GM19324 (cell line): ENCODE results near the gene CCDC15.
"Not testable (repeated sequence)": the region's sequence is repeated elsewhere in the genome, so short reads cannot be mapped to it uniquely, and the experiment has no call there.

Source experiments
- ATAC-seq: cut with Tn5 transposase; IDR thresholded peaks from one replicate; pipeline ENCODE4 v1.9.1; 2021; ENCODE audit warnings: mild to moderate bottlenecking, moderate library complexity; ENCODE audit not compliant: unreplicated experiment, low FRiP score

The CCDC15 gene

DNA sequence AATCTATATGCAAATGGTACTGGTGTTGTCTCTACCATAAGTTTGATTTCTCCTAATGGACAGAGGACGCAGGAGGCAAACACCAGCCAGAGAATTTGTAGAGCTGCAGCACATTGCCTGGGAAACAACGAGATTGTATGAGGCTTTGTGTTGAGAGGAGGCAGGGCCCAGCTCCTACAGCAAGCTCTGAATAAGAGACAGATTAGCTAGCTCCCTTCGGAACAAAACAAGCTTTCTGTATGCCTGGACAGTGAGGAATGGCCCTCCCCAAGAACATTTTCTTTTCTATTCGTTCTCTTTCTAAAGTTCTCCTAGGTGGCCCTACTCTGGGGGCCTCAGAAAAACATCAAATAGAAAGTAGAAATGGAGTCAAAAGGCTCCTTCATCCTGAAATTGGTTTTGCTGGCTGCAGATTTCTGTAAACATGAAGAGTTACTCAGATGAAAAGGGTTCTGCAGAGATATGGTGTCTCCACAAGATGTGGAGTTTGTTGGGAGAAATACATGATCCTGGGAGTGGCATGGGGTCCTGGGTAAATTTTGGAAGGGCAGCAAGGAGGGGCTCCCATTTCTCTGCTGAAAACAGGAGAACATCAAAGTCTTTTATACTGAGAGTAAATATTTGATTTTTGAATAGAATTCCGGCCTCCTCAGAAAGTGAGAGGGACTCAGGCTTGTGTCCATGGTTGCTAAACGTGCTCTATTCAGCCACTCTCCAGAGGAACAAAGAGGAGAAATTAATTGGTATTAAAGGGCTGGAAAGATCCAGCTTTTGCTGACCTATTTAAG lies 11.3 kb upstream of the CCDC15 start:
- no peak for ATAC-seq

GRCh38 chr11:124943254-124943616 lies 10.8 kb upstream of the CCDC15 start:
- ATAC-seq: no peak

DNA sequence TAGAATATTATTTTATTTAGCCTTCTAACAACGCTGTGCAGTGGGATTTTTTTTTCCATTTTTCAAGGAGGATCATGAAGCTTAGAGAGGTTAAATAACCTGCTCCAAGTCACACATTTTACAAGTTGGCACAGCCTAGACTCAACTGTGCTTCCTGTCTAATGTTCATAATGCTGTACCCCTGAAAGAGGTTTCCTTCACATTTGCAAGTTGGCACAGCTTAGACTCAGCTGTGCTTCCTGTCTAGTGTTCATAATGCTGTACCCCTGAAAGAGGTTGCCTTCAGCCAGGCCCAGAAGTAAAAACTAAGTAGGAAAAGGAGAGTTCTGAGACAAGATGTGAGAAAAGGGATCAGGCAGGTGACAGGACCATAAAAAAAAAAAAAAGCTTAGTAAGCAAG lies 10.3 kb upstream of the CCDC15 start:
- no peak for ATAC-seq

DNA sequence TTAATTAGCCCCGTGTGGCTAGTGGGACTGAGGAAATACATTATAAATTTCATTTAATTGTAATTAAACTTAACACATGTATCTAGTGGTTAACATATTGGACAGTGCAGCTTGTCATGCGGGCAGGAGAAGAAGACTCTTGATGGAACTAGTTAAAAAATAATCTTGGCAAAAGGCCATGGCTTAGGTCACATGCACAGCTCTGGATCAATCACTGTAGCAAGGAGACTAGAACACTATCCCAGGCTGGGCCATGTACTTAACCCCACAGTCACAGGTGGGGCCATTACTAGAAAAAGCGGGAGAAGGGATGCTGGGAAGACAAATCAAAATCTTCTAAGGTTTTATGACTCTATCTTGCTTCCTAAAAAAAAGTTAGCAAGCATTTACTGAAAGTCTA lies 9.4 kb upstream of the CCDC15 start:
- ATAC-seq: no peak

- no peak for ATAC-seq
These were observed 8.2 kb upstream of the CCDC15 start for GRCh38 chr11:124945826-124946225.

- ATAC-seq: no peak
These were observed 7.3 kb upstream of the CCDC15 start for GRCh38 chr11:124946735-124947141.

DNA sequence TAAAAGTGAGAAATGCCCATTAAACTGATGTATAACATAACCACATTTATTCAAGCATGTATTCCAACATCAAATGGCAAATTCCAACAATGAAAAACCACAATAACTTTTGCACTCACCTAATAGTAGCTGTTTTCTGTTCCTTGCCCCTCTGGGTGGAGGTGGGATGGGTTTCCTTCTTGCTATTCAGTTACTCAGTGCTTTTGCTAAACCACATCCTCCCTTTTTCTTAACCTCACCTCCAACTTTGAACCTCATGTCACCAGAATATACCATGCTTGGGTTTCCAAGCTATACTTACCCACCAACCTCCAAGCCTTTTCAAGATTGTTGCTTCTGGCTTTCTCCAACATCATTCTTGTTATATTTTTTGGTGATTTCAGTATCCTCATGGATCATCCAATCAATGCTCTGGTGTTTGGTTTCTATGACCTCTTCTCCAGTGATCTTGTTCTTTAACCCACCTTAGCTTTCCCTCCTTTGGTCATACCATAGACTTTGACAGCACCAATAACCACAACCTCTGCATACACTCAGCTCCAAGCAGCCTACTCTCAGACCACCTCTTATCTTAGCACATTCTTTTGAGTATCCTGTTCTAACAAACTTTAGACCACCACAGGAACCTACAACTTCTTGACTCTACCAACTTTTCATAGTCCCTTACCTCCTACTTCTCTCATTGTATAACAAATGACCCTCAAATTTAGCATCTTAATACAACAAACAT lies 3.2 kb upstream of the CCDC15 start:
- ATAC-seq: no peak

GRCh38 chr11:124951341-124951740 lies 2.7 kb upstream of the CCDC15 start:
- no peak for ATAC-seq

DNA sequence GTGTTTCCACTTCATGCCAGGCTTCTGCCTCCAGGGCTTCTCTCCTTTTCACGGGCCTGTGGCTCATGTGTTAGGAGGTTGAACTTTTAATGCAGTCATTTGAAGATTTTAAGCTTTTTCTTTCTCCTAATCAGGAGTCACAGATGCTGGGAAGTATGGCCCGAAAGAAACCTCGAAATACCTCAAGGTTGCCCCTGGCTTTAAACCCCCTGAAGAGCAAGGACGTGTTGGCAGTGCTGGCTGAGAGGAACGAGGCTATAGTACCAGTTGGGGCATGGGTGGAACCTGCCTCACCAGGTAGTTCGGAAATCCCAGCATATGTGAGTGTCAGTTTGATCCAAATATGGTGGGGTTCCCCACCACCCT lies 571 bp downstream of the CCDC15 start:
- no peak for ATAC-seq

DNA sequence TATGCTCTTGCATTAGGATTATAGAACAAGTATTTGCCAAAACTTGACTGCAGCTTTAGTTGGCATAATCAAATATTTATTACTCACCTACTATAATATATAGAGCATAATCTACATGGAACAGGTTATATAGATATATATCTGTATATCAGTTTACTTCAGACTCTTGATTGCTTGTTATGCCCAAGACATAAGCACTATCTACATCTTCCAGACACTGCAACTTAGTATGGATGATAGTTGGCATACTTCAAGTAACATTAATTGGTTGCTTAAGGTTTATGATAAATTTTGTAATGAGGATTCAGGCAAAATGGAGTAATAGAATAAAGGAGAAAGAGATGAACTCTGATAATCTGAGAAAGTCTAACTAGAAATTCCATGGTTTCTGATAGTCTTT lies 1.0 kb downstream of the CCDC15 start:
- ATAC-seq: no peak

DNA sequence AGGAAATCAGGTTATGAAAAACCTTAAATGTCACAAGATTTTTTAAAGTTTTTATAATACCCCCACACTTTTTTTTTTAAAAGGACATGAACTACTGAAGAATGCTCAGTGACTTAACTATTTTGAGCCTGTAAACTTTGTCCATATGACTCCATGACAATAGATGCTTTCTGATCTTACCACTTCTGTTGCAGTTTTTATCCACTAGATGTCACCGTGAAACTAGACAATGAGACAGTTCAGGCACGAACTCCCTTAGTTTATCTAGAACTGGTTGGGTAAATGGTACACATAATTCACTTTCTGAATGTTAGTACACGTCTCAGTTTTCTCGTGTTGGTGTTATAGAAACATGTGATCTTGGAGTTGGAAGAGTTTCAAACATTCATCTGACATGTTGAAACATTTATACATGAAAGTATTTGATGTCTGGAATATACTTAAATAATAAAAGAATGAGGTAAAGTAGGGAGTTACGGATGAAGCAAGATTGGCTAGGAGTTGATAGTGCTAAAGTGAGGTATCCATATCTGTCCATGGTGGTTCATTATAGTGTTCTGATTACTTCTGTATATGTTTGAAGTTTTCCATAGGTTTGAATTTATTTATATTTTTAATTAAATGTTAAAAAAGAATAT lies 8.1 kb downstream of the CCDC15 start:
- no peak for ATAC-seq

- ATAC-seq: not testable (repeated sequence)
These were observed 14.2 kb downstream of the CCDC15 start for GRCh38 chr11:124968197-124968596.

- no peak for ATAC-seq
These were observed 16.9 kb downstream of the CCDC15 start for GRCh38 chr11:124970925-124971324.

DNA sequence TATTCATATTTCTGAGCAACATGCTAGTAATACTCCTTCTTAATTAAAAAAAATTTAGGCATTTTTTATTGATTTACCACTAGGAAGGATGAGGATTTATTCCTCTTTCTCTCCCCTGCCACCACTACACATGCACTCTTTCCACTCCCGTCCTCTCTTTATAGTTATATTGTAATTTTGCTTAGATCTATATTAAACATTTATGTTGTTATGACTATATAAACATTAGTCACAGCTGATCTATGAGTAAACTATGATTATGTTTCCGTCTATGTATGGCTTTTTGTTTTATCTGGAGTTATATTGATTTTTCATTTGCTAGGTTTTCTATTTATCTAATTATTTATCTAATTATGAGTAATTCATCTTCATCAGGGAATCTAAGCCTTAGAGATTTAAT lies 17.8 kb downstream of the CCDC15 start:
- ATAC-seq: no peak

DNA sequence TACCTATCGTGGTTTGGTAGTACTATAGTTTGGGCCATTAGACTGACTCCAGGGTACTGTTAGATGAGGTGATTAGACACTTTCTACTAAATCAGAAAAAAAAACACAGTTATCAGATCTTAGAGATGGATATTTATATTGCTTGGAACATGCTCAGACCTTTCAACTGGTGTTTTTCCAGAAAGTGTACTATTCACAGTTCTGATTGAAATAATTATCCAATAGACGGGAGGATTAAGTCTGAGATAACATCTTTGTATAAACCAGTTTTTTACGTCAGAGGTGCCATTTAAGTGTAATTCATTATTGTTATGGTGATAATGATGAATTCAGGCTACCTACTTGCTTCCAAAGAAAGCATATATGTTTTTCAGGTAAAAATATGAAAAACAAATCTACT lies 22.5 kb downstream of the CCDC15 start:
- no peak for ATAC-seq

DNA sequence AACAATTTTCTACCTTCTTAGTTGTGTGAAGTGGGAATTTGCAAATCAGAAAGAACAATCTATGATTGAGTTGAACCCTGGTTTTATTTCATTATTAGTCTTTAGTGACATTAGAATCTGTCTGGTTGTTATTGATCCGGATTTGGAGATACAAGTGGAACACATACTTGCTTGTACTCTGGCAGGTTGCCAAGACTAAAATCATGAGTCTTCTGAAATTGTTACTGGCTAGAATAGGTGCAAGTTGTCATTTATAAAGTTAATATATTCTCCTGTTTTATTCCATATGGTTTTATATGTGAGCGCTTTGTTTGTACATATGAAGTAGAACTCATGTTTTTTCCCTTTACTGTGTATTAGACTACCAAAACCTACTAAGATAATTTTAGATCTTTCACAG lies 23.0 kb downstream of the CCDC15 start:
- ATAC-seq: no peak

GRCh38 chr11:124978316-124978715 lies 24.3 kb downstream of the CCDC15 start:
- ATAC-seq: no peak

GRCh38 chr11:124982043-124982442 lies 28.0 kb downstream of the CCDC15 start:
- no peak for ATAC-seq

GRCh38 chr11:124983674-124984511 lies 29.9 kb downstream of the CCDC15 start:
- ATAC-seq: no peak

- no peak for ATAC-seq
These were observed 30.5 kb downstream of the CCDC15 start for GRCh38 chr11:124984512-124984854.

- ATAC-seq: no peak
These were observed 33.1 kb downstream of the CCDC15 start for GRCh38 chr11:124987096-124987495.
